GM18861 (cell line): Measurements from ENCODE around the gene PPP2R2B.

Experiments
- ATAC-seq: cut with Tn5 transposase; IDR thresholded peaks from one replicate; pipeline ENCODE4 v1.9.1; 2021; ENCODE audit not compliant: unreplicated experiment

Gene PPP2R2B

GRCh38 chr5:146888351-146888978 lies 9.9 kb upstream of the PPP2R2B start:
- ATAC-seq, result no peak

- no peak for ATAC-seq
Measured at GRCh38 chr5:146884066-146884626, 5.6 kb upstream of the PPP2R2B start.

DNA sequence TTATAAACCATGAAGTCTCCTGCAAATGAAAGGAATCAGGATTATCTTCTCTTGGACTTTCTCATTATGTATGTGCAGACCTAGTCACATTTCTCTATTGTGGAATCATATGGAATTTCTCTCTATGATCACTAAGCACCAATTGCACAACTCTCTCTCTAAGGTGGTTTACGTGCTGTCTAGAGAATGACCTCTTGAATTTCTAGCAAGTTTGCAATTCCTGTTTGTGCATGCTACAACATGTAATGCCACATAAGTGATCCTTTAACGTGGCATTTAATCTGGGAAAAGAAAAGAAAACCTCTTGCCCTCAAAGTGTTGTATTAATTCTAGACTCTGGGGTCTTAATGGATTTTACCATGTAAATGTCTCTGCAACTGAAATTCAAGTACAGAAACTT lies 5.0 kb upstream of the PPP2R2B start:
- ATAC-seq, result no peak

GRCh38 chr5:146880966-146881365 lies 2.4 kb upstream of the PPP2R2B start:
- ATAC-seq, result no peak

GRCh38 chr5:146877783-146878475 lies 628 bp downstream of the PPP2R2B start:
- no peak for ATAC-seq

DNA sequence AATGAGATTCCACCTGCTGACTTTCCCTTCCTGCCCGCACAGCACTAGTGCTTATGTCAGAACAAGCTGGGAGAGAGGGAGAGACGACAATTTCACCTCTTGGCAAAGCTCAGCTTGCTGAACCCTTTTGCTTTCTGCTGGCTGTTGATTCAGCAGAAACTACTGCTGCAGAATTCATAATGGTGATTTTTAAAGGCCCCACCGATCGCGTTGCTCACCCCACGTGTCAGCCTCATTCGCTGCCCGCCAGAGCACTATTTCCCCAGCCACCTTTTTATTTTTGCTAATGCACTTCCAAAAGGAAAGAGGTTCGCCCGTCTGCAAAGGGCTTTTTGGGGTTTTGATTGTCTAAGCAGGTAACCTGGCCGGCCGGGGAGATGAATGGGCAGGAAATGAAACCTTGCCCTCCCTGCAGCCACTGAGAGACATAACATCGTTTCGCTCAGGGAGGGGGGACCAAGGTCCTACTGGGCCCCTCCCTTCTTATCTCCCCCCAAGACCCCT lies 1.3 kb downstream of the PPP2R2B start:
- no peak for ATAC-seq

GRCh38 chr5:146873186-146873917 lies 5.2 kb downstream of the PPP2R2B start:
- no peak for ATAC-seq

DNA sequence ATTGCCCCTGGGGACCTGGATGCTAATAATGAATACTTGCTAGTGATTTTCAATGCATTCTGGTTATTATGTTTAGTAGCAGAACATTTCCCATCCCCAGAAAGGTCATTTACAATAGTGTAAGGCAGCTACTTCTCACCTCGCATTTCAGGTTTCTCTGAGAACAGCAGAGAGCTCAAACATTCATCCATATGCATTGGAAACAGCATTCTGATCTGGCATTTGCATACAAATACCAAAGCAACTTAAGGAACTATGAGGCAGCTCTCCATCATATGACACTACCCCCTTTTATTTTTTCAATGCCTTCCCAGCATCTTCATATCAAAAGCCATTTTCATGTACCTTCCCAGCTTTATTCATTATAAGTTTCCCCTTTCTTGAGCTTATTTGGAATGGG lies 6.4 kb downstream of the PPP2R2B start:
- ATAC-seq, result no peak

GRCh38 chr5:146867996-146868708 lies 10.4 kb downstream of the PPP2R2B start:
- no peak for ATAC-seq

GRCh38 chr5:146866263-146866662 lies 12.3 kb downstream of the PPP2R2B start:
- ATAC-seq, result no peak

DNA sequence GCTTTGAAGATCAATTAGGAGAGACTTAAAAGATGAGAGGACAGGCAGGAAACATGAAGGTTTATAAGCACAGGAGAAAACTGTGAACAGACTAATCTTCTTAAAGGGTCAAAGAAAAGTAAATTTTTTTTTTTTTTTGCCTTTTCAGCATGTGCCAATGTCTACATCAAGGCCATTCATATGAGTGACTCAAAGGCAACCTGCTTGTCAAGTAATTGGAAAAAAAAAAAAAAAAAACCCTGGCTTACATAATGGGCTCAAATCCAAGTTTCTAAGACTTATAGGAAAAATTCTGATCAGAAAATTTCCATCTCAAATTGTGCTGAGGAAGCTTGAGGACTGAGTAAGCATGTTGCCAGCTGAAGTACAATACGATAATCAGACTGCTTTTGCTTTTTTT lies 15.9 kb downstream of the PPP2R2B start:
- ATAC-seq, result no peak

DNA sequence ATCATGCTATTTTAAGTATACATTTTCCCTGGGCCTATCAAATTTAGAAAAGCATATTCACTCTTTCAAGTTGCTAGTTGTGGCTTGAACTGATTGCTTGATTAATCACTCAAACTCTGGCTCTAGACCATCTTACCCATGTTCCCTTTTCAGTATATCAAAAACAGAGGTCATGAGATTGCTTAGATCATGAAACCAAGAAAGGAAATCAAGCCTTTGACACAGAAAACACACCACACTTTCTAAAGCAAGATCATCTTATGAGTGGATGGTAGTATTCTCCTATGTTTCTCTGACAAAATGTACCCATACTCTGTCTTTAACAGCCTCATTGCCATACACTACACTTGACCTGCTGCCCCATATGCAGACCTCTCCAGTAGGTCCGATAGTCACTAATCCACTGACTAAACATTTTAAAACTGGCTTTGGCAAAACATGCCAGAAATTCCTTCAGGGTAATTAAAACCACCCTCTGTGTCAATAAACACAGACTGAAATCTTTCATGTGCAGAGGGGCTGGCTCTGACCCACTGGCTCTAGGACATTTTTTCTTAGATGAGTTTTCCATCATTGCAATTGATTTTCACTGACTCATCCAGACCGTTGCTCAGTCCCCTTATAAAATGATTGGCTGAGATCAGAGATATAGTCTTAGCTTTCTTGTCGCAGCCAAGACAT lies 18.2 kb downstream of the PPP2R2B start:
- ATAC-seq, result no peak

GRCh38 chr5:146852089-146852488 lies 26.5 kb downstream of the PPP2R2B start:
- no peak for ATAC-seq

DNA sequence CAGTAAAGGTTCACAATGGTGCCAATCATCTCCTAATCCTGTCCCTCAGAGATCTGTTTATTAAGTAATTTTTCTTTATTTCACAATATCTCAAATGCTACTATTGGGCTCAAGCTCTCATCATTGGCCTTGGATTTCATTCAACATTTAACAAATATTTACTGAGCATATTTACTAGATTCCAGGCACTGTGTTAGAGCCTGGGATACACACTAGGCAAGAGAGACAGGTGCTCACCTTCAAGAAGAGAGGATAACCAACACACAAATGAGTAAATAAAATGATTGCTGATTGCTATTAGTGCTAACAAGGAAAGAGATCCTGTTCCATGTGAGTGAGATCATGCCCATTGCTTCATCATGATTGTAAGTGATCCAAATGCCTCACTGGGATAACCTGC lies 27.4 kb downstream of the PPP2R2B start:
- no peak for ATAC-seq

- ATAC-seq, result no peak
Measured at GRCh38 chr5:146849694-146850303, 28.8 kb downstream of the PPP2R2B start.

- ATAC-seq, result no peak
Measured at GRCh38 chr5:146848133-146848532, 30.4 kb downstream of the PPP2R2B start.

DNA sequence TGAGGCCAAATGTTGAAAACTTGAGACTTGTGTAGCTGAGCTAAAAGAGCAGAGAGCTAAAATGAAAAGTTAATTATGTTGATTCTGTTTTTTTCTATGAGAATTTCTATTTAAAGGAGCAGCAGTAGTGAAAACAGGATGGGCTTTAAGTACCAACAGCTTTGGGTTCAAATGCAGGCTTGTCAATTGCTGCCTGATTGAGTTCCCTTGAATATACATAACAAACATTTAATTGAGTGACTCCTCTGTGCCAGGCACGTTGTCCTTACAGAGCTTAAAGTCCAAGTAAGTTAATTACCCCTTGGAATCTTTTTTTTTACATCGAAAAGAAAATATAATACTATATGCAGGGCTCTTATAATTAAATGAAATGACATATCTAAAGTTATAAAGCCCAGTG lies 38.5 kb downstream of the PPP2R2B start:
- ATAC-seq, result no peak

- ATAC-seq, result no peak
Measured at GRCh38 chr5:146836226-146836842, 42.2 kb downstream of the PPP2R2B start.

DNA sequence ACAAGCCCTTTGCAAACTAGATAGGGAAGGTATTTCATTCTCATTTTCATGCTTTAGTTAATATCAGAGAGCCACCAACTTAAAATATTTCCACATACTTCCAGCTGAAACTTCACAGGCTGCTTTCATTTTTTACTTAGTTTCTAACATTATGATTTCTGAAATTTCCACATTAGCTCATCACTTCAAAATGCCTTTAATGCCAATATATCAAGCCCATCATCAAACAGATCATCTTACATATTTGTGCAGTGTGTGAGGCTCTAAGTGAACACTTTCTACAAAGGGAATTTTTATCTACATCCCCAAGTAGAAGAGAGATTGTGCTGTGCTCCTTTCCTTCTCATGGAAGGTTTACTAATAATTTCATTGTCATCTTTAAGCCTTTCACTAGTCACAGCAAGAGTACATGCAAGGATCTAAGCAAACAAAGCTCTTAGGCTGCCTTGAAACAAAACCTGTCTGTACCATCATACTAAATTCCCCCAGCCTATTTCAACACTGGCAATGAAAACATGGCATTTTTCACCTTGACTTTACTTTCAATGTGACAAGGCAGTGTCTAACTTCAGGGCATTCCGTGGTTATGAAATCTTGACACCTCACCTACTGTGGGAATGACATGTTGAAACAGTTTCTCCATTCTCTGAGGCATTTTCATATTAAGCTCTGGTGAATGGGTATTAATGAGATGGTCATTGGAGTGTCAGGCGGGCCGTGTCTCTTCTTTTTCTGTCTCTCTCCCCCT lies 45.4 kb downstream of the PPP2R2B start:
- no peak for ATAC-seq
